ENCODE data around the gene ZNF543.

DNA sequence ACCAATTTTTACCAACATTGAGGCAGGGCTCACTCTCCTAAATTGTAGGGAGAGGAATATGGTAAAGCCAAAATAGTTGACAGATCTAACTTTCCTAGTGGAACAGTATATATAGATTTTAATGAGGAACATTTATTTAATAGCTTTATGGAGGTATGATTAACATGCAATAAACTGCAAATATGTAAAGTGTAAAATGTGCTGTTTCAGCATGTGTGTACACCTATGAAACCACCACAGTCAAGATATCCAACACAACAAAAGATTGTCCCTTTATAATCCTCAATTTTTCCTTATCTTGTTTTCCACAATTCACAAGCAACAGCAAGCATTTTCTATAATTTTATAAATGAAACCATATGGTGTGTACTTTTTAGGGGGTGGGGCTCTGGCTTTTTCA is 39.0 kb downstream of the ZNF543 start:
- TF ChIP-seq, protein P1, sequence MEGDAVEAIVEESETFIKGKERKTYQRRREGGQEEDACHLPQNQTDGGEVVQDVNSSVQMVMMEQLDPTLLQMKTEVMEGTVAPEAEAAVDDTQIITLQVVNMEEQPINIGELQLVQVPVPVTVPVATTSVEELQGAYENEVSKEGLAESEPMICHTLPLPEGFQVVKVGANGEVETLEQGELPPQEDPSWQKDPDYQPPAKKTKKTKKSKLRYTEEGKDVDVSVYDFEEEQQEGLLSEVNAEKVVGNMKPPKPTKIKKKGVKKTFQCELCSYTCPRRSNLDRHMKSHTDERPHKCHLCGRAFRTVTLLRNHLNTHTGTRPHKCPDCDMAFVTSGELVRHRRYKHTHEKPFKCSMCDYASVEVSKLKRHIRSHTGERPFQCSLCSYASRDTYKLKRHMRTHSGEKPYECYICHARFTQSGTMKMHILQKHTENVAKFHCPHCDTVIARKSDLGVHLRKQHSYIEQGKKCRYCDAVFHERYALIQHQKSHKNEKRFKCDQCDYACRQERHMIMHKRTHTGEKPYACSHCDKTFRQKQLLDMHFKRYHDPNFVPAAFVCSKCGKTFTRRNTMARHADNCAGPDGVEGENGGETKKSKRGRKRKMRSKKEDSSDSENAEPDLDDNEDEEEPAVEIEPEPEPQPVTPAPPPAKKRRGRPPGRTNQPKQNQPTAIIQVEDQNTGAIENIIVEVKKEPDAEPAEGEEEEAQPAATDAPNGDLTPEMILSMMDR (IDR thresholded peaks at IDR 0.05), result no peak
- no peak for TF ChIP-seq POLR2A (IDR thresholded peaks at IDR 0.05)
